Fibroblast of lung (primary cell): ENCODE measurements around the gene TFDP2.

Experiments used
- CTCF ChIP-seq, 2 donors: IDR thresholded peaks in 1 of 2; conservative IDR thresholded peaks in 1 of 2; 1 replicate in 1 of 2; 2 replicates in 1 of 2; pipeline ENCODE4 v1.5.1; 2011 to 2012; ENCODE audit warnings: low read length in 2 of 2, control low read depth in 1 of 2, inconsistent platforms in 1 of 2, low read depth in 1 of 2, mild to moderate bottlenecking in 1 of 2
- EZH2 ChIP-seq: IDR thresholded peaks from 2 replicates; pipeline ENCODE4 v1.5.1; 2012; ENCODE audit warnings: low read length, control low read depth, mild to moderate bottlenecking; ENCODE audit errors: missing control alignments

DNA sequence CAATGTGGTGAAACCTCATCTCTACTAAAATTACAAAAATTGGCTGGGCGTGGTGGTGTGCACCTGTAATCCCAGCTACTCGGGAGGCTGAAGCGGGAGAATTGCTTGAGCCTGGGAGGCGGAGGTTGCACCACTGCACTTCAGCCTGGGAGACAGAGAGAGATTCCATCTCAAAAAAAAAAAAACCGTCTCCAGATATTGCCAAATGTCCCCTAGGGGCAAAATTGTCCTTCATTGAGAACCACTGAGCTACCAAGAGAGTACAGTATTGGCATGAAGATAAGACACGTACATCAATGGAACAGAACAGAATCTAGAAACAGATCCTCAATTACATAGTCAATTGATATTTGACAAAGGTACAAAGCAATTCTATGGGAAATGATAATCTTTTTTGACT lies 98.0 kb downstream of the TFDP2 start:
- TF ChIP-seq CTCF (conservative IDR thresholded peaks at IDR 0.05 in 1 of 2, IDR thresholded peaks at IDR 0.05 in 1 of 2; ENCODE audit: low read depth in 1 of 2, low read length in 2 of 2) = no peak
- TF ChIP-seq EZH2 = no peak
